Measurements from ENCODE around the gene COMMD8. TPM values are rescaled to one million over a fixed set of nuclear protein-coding genes. Genes with fewer than 3 reads are reported as not detected.
A peak's percentile ranks its signal among the peaks of the same experiment; 100 is the strongest.

Gene COMMD8
- polyA plus RNA-seq, 1 experiment = 35.1 TPM

- DNase-seq (ENCODE audit: low read depth, low spot score) = peak; percentile 79
- peak within 1 kb of the TSS; percentile 93 for H3K27ac ChIP-seq (ENCODE audit: low read depth, low read length)
- ChIA-PET CTCF (interaction anchor here (0.7 to 1.2 kb wide), 3 partner anchors 80 to 564 kb away, joined by 3 to 5 read pairs (median 3); no protein-coding TSS in a partner anchor), POLR2A (interaction anchor here (0.7 to 1.5 kb wide), 9 partner anchors 8 to 247 kb away, joined by 3 to 12 read pairs (median 5); partner anchors contain the start of gene COMMD8)
- no peaks in the 10 kb centered on the region for H3K27me3 ChIP-seq (ENCODE audit: control insufficient read depth, insufficient read depth, low read length)
- no peaks in the 10 kb centered on the region for H3K9me3 ChIP-seq (ENCODE audit: control insufficient read depth, insufficient read depth, low read length)
- peak within 1 kb of the TSS; percentile 78 for H3K4me3 ChIP-seq (ENCODE audit: low read depth, low read length)
- TF ChIP-seq, protein P1, sequence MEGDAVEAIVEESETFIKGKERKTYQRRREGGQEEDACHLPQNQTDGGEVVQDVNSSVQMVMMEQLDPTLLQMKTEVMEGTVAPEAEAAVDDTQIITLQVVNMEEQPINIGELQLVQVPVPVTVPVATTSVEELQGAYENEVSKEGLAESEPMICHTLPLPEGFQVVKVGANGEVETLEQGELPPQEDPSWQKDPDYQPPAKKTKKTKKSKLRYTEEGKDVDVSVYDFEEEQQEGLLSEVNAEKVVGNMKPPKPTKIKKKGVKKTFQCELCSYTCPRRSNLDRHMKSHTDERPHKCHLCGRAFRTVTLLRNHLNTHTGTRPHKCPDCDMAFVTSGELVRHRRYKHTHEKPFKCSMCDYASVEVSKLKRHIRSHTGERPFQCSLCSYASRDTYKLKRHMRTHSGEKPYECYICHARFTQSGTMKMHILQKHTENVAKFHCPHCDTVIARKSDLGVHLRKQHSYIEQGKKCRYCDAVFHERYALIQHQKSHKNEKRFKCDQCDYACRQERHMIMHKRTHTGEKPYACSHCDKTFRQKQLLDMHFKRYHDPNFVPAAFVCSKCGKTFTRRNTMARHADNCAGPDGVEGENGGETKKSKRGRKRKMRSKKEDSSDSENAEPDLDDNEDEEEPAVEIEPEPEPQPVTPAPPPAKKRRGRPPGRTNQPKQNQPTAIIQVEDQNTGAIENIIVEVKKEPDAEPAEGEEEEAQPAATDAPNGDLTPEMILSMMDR (IDR thresholded peaks at IDR 0.05; ENCODE audit: low read depth, low read length) = peak; percentile 33
Measured at GRCh38 chr4:47485047-47485692, 21.7 kb upstream of the COMMD8 start, which contains the start of gene ATP10D. TSS of gene ATP10D (plus strand) at chr4:47485275. CDS start at chr4:47512541, 27,266 bp downstream.

DNA sequence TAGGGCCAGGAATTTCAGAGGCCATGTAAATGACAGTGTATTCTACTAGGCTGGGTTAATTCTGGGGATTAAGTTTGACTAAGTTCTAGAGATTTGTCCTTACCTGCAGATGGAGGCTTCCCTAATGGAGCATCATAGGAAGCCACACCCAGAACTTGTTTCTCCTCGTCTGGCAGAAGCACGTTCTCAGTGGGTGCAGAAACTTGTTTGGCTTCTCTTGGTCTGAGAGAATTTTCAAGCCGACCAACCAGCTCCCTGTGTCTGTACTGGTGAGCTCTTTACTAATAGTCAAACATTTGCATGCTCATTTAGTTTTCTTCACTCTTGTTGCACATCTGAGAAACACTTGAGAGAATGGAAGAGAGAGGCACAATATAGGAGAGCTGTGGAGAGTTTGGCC, 20.7 kb upstream of the COMMD8 start:
- no peak overlapping the region for H3K27ac ChIP-seq (ENCODE audit: low read depth, low read length)
- POLR2A ChIA-PET = interaction anchor here (1.1 kb wide), 1 partner anchor 27 kb away, joined by 3 read pairs; no protein-coding TSS in a partner anchor
- H3K4me3 ChIP-seq (ENCODE audit: low read depth, low read length) = no peak overlapping the region
- CTCF ChIA-PET = interaction anchor here (0.7 to 1.1 kb wide), 4 partner anchors 12 to 377 kb away, joined by 3 read pairs; no protein-coding TSS in a partner anchor
- TF ChIP-seq, protein P1 (IDR thresholded peaks at IDR 0.05; ENCODE audit: low read depth, low read length) = no peak
- no peak for DNase-seq (ENCODE audit: low read depth, low spot score)
- no peaks in the 10 kb centered on the region for H3K9me3 ChIP-seq (ENCODE audit: control insufficient read depth, insufficient read depth, low read length)
- no peaks in the 10 kb centered on the region for H3K27me3 ChIP-seq (ENCODE audit: control insufficient read depth, insufficient read depth, low read length)

GRCh38 chr4:47483745-47484144, 20.2 kb upstream of the COMMD8 start:
- POLR2A ChIA-PET = no interaction called here
- no peak for DNase-seq (ENCODE audit: low read depth, low spot score)
- Histone ChIP-seq H3K27ac (ENCODE audit: low read depth, low read length) (no peak overlapping the region), H3K9me3 (ENCODE audit: control insufficient read depth, insufficient read depth, low read length) (no peaks in the 10 kb centered on the region), H3K27me3 (ENCODE audit: control insufficient read depth, insufficient read depth, low read length) (no peaks in the 10 kb centered on the region), H3K4me3 (ENCODE audit: low read depth, low read length) (no peak overlapping the region)
- CTCF ChIA-PET = interaction anchor here (0.7 to 1.1 kb wide), 6 partner anchors 11 to 376 kb away, joined by 3 read pairs; no protein-coding TSS in a partner anchor
- TF ChIP-seq, protein P1 (IDR thresholded peaks at IDR 0.05; ENCODE audit: low read depth, low read length) = no peak

DNA sequence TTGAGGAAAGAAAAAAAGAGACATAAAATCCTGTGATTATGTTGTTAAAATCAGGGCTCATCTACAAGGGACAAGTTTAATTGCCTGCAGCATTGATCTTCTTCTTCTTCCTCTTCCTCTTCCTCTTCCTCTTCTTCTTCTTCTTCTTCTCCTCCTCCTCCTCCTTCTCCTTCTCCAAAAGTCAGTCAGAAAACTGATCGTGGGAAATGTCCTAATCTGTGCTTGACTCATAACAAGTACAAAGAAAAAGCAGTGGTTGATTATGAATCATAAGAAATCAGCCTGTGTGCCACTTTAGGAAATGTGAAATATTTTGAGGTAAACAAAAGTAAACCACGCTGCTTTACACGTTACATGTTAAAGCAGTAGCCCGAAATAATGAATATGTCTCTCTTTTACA, 18.8 kb upstream of the COMMD8 start:
- Histone ChIP-seq H3K27ac (ENCODE audit: low read depth, low read length) (no peak overlapping the region), H3K9me3 (ENCODE audit: control insufficient read depth, insufficient read depth, low read length) (no peaks in the 10 kb centered on the region), H3K4me3 (ENCODE audit: low read depth, low read length) (no peak overlapping the region), H3K27me3 (ENCODE audit: control insufficient read depth, insufficient read depth, low read length) (no peaks in the 10 kb centered on the region)
- TF ChIP-seq, protein P1 (IDR thresholded peaks at IDR 0.05; ENCODE audit: low read depth, low read length) = no peak
- ChIA-PET POLR2A (no interaction called here), CTCF (no interaction called here)
- no peak for DNase-seq (ENCODE audit: low read depth, low spot score)

DNA sequence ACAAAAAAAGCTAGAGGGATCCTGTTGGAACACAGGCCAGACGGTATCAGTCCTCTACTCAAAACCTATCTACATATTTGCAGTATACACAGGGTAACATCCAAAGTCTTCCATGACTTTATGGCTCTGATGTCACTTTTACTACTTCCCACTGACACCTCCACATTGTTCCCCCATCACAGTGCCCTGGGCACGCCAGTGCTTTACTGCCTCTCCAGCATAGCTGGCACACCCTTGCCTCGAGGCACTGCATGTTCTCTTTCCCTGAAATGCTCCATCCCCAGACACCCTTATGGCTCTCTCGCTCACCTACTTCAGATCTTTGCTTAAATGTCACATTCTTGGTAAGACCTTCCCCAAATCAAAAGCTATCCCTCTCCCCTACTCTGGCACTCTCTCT, 15.3 kb upstream of the COMMD8 start:
- Histone ChIP-seq H3K9me3 (ENCODE audit: control insufficient read depth, insufficient read depth, low read length) (no peaks in the 10 kb centered on the region), H3K27me3 (ENCODE audit: control insufficient read depth, insufficient read depth, low read length) (no peaks in the 10 kb centered on the region), H3K27ac (ENCODE audit: low read depth, low read length) (no peak overlapping the region), H3K4me3 (ENCODE audit: low read depth, low read length) (no peak overlapping the region)
- ChIA-PET CTCF (interaction anchor here (1.2 kb wide), 1 partner anchor 16 kb away, joined by 5 read pairs; the partner anchor contains the start of gene COMMD8), POLR2A (no interaction called here)
- no peak for DNase-seq (ENCODE audit: low read depth, low spot score)
- TF ChIP-seq, protein P1 (IDR thresholded peaks at IDR 0.05; ENCODE audit: low read depth, low read length) = no peak
